ENCODE data around the gene ECE2.

ECE2 gene

DNA sequence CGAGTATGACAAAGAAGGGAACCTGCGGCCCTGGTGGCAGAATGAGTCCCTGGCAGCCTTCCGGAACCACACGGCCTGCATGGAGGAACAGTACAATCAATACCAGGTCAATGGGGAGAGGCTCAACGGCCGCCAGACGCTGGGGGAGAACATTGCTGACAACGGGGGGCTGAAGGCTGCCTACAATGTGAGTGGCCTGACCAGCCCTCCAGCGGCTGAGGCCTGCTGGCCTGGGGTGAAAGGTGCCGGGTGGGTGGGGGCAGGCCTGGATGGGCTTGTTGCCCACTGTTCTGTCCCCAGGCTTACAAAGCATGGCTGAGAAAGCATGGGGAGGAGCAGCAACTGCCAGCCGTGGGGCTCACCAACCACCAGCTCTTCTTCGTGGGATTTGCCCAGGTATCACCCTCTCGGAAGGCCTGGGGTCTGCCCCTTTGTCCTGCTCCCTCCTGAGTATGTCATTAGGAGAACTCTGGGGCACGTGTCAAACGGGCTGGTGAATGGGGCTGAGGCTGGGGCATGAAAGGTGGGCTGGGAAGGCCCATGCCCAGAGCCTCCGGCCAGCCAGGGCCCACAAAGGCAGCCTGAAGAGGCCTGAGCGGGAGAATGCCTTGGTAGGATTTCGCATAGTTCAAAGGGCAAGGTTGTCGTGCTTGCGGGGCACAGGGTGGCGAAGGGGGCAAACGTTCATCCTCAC, 15.4 kb downstream of the ECE2 start:
- in situ Hi-C loops (cut with HindIII; ENCODE audit: low pct_unique_long_range_greater_than_20kb, low sequenced_read_pairs), result no loop called here
- DNase-seq (ENCODE audit: low read depth in 1 of 2, low spot score in 1 of 2), result peak in 1 of 2 experiments; percentile 10
- no peak for TF ChIP-seq JUND (IDR thresholded peaks at IDR 0.05; ENCODE audit: low read depth)

DNA sequence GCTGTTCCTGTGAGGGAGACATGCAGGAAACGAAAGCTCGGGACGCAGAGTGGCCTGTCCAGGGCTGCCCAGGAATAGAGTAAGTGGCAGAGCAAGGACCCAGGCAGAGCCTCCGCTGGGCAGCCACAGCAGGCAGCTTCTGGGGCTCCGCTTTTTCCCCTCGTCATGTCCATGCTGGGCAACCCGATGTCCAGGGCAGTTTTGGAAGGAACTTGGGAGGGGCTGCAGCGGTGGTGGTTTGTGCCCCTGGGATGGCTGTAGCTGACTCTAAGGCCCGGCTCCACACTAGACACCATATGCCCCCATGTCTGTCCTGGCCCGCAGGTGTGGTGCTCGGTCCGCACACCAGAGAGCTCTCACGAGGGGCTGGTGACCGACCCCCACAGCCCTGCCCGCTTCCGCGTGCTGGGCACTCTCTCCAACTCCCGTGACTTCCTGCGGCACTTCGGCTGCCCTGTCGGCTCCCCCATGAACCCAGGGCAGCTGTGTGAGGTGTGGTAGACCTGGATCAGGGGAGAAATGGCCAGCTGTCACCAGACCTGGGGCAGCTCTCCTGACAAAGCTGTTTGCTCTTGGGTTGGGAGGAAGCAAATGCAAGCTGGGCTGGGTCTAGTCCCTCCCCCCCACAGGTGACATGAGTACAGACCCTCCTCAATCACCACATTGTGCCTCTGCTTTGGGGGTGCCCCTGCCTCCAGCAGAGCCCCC, 16.1 kb downstream of the ECE2 start:
- in situ Hi-C loops (cut with HindIII; ENCODE audit: low pct_unique_long_range_greater_than_20kb, low sequenced_read_pairs), result no loop called here
- no peak for TF ChIP-seq JUND (IDR thresholded peaks at IDR 0.05; ENCODE audit: low read depth)
- no peak for DNase-seq (ENCODE audit: low read depth in 1 of 2, low spot score in 1 of 2)

DNA sequence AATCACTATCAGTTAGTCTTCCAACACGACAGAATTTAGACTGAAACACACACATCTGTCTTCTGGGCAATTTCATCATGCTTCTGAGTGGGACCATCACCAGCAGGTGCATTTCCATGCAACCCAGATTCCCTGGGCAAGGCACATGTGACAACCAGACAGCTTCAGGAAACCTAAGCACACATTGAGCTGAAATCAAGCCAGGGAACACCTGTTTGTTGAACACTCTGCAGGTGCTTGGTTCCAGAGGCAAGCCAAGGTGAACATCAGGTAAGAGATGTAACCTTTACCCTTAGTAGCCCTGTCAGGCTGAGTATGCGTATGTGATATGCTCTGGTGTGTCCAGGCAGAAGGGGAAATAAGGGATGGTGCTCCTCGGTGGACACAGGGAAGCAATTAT, 19.9 kb downstream of the ECE2 start:
- DNase-seq (ENCODE audit: low read depth in 1 of 2, low spot score in 1 of 2), result peak in 1 of 2 experiments; percentile 15
- TF ChIP-seq JUND (IDR thresholded peaks at IDR 0.05; ENCODE audit: low read depth), result no peak
- in situ Hi-C loops (cut with HindIII; ENCODE audit: low pct_unique_long_range_greater_than_20kb, low sequenced_read_pairs), result no loop called here

DNA sequence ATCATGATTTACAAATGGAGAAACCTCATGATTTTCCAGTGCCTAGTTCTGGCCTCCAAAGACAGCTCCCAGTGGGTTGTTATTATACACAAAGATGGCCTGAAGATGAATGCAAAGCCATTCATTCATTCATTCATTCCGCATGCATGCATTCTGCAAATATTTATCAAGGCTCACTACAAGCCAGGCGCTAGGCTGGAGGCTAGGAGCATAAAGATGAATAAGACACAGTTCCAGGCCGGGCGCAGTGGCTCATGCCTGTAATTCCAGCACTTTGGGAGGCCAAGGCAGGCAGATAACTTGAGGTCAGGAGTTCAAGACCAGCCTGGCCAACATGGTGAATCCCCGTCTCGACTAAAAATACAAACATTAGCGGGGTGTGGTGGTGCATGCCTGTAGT, 20.8 kb downstream of the ECE2 start:
- no peak for TF ChIP-seq JUND (IDR thresholded peaks at IDR 0.05; ENCODE audit: low read depth)

DNA sequence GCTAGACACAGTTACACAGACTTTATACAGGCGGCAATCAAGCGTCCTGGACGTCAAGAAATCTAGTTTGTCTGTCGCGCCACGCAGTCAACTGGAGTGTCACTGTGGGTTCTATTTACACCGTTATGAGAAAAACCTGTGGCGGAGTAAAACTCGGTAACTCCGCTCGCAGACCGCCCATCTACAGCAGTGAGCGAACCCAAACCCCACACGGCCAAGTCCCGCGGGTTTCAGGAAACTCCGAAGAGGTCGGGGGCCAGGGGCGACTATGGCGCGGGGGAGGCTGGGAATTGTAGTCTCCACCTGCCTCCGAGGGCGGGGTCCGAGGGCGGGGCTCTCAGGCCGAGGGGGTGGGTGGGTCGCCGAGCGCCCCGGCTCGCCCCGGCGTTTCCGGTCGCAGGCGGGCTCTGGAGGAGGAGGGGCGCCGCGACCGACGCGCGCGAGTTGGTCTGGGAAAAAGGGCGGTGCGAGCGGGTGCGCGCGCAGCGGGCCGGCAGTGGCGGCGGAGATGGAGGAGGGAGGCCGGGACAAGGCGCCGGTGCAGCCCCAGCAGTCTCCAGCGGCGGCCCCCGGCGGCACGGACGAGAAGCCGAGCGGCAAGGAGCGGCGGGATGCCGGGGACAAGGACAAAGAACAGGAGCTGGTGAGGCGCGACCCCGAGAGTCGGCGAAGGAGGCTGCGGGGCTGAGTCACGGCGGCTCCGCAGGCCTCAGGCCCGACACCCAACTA, 23.1 kb downstream of the ECE2 start, which contains the start of gene PSMD2:
Gene PSMD2 (plus strand): TSS at position 483 of the 729 bp plus-strand sequence. CDS start 26 bp downstream, at position 509.
- in situ Hi-C loops (cut with HindIII; ENCODE audit: low pct_unique_long_range_greater_than_20kb, low sequenced_read_pairs), result no loop called here

More for the DNA sequence above, 20.8 kb downstream of the ECE2 start:
- peak; percentile 31 to 70 for DNase-seq (ENCODE audit: low read depth in 1 of 2, low spot score in 1 of 2)
- in situ Hi-C loops (cut with HindIII; ENCODE audit: low pct_unique_long_range_greater_than_20kb, low sequenced_read_pairs), result no loop called here

DNA sequence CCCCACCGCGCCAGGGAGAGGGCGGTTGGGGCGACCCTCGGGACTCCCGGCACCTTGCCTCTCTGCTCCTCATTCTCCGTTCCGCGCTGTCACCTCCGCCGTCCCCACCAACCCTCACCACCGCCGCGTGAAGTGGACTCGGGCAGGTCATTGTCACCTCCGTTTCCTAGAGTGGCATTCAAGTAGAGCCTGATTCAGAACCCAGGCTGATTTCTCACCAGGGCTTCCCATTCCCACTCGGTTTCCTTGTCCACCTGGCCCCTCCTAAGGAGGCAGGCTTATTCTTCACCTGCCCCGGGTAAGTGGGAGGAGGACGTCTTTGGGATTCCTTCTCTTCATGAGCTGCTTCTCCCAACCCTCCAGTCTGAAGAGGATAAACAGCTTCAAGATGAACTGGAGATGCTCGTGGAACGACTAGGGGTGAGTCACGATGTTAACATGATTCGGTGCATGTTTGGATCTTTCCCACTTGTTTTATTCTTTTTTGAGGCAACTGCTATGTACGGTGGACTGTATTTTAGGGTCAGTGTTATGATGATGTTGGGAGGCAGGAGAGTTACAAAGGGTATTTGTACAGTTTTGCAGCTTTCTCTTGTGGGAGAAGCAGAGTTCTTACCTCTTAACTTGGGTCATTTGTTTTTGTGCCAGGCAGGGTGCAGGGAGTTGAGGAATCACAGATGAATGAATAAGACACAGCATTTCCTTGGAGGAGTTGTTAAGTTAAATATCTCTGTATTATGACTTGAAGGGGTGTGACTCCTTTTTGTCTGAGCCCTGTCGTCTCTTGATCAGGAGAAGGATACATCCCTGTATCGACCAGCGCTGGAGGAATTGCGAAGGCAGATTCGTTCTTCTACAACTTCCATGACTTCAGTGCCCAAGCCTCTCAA, 23.9 kb downstream of the ECE2 start:
- TF ChIP-seq JUND (IDR thresholded peaks at IDR 0.05; ENCODE audit: low read depth), result no peak
- in situ Hi-C loops (cut with HindIII; ENCODE audit: low pct_unique_long_range_greater_than_20kb, low sequenced_read_pairs), result no loop called here
- peak; percentile 10 to 48 for DNase-seq (ENCODE audit: low read depth in 1 of 2, low spot score in 1 of 2)

More for the DNA sequence above, 23.1 kb downstream of the ECE2 start, which contains the start of gene PSMD2:
- peak; percentile 90 to 100 for DNase-seq (ENCODE audit: low read depth in 1 of 2, low spot score in 1 of 2)
- TF ChIP-seq JUND (IDR thresholded peaks at IDR 0.05; ENCODE audit: low read depth), result no peak

DNA sequence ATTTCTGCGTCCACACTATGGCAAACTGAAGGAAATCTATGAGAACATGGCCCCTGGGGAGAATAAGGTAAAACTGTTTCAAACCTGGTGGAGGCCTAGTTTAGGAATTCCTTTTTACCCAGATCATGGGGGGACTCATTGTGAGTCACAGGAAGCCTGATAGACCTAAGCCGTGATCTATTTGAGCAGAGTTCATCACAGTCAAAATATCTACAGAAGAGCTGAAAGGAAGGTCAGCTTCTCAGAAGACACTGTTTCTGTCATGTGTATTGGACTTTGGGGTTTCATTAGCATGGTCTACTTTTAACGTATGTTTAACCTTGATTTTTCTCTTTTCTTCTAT, 24.5 kb downstream of the ECE2 start:
- TF ChIP-seq JUND (IDR thresholded peaks at IDR 0.05; ENCODE audit: low read depth), result no peak
- DNase-seq (ENCODE audit: low read depth in 1 of 2, low spot score in 1 of 2), result no peak
- in situ Hi-C loops (cut with HindIII; ENCODE audit: low pct_unique_long_range_greater_than_20kb, low sequenced_read_pairs), result no loop called here

DNA sequence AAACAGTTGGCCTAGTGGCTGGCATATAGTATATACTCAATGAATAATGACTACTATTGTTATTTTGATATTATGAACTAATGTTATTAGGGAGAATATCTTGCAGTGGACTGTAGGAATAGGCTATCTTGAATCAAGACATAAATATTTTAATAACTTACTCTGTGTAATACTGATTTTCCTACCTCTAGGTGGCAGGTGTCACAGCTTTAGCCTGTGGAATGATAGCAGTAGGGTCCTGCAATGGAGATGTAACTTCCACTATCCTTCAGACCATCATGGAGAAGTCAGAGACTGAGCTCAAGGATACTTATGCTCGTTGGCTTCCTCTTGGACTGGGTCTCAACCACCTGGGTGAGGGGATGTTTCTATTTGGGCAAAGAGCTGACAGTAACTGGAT, 29.8 kb downstream of the ECE2 start:
- peak; percentile 4 to 52 for DNase-seq (ENCODE audit: low read depth in 1 of 2, low spot score in 1 of 2)
- in situ Hi-C loops (cut with HindIII; ENCODE audit: low pct_unique_long_range_greater_than_20kb, low sequenced_read_pairs), result no loop called here
- no peak for TF ChIP-seq JUND (IDR thresholded peaks at IDR 0.05; ENCODE audit: low read depth)

DNA sequence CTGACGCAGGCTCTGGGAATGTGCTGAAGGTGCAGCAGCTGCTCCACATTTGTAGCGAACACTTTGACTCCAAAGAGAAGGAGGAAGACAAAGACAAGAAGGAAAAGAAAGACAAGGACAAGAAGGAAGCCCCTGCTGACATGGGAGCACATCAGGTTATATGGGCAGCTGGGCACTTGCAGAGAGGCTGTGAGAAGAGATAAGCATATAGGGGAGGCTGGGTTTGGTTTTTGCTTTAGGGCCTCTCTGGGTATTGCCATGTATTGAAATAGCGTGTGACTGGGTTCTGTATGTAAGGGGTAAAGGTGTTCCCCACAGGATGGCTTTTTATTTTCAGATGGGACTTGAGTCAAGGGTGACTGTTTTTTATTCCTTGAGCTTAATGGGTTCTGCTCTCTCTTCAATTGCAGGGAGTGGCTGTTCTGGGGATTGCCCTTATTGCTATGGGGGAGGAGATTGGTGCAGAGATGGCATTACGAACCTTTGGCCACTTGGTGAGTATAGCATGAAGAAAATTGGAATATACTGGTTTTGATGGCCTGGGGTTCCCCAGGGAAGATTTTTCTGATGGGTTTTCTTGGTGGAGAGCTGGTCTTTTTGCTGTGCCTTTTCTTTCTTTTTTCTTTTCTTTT, 30.6 kb downstream of the ECE2 start:
- TF ChIP-seq JUND (IDR thresholded peaks at IDR 0.05; ENCODE audit: low read depth), result no peak
- in situ Hi-C loops (cut with HindIII; ENCODE audit: low pct_unique_long_range_greater_than_20kb, low sequenced_read_pairs), result no loop called here
- no peak for DNase-seq (ENCODE audit: low read depth in 1 of 2, low spot score in 1 of 2)

DNA sequence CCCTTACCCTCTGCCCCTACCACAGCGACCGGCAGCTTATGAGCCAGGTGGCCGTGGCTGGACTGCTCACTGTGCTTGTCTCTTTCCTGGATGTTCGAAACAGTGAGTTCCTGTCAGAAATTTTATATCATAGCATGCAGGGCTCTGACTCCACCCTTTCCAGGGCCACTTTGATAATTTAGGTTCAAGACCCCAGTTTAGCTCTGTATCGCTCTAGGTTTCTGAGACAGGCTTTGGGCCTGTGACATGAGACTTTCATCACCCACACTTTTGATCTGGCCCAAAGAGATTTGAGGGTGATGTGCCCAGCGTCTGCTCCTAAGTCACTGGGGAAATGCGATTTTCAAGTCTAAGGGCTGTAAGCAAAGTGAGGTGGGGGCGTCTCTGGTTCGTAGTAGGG, 32.1 kb downstream of the ECE2 start:
- in situ Hi-C loops (cut with HindIII; ENCODE audit: low pct_unique_long_range_greater_than_20kb, low sequenced_read_pairs), result no loop called here
- DNase-seq (ENCODE audit: low read depth in 1 of 2, low spot score in 1 of 2), result no peak
- no peak for TF ChIP-seq JUND (IDR thresholded peaks at IDR 0.05; ENCODE audit: low read depth)

DNA sequence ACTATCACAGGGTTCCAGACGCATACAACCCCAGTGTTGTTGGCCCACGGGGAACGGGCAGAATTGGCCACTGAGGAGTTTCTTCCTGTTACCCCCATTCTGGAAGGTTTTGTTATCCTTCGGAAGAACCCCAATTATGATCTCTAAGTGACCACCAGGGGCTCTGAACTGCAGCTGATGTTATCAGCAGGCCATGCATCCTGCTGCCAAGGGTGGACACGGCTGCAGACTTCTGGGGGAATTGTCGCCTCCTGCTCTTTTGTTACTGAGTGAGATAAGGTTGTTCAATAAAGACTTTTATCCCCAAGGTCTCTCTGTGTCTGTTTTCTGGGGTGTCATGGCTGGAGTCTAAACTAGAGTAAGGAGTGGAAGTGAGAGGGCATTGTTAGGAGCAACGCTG, 32.9 kb downstream of the ECE2 start:
- in situ Hi-C loops (cut with HindIII; ENCODE audit: low pct_unique_long_range_greater_than_20kb, low sequenced_read_pairs), result no loop called here
- TF ChIP-seq JUND (IDR thresholded peaks at IDR 0.05; ENCODE audit: low read depth), result no peak
- DNase-seq (ENCODE audit: low read depth in 1 of 2, low spot score in 1 of 2), result no peak

DNA sequence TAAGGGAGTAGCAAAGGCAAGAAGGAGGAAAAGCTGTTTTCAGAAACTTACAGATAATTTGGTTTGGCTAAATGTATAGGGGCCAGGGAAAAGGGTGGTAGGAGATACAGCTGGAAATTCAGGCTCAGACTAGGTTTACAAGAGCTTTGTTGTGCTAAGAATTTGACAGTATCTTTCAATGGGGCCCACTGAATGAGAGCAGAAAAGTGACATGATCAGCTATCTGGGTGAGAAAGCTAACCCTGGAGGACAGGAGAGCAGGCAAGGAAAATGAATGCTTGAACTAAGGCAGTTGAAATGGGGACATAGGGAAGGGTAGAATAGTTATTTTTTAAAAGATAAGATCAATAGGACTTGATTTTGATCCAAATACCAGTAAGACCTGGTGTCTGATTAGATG, 35.8 kb downstream of the ECE2 start:
- in situ Hi-C loops (cut with HindIII; ENCODE audit: low pct_unique_long_range_greater_than_20kb, low sequenced_read_pairs), result no loop called here
- DNase-seq (ENCODE audit: low read depth in 1 of 2, low spot score in 1 of 2), result peak in 1 of 2 experiments; percentile 2
- no peak for TF ChIP-seq JUND (IDR thresholded peaks at IDR 0.05; ENCODE audit: low read depth)

All from T47D (cell line).